ENCODE data around the gene TIAM1.

TIAM1 gene

DNA sequence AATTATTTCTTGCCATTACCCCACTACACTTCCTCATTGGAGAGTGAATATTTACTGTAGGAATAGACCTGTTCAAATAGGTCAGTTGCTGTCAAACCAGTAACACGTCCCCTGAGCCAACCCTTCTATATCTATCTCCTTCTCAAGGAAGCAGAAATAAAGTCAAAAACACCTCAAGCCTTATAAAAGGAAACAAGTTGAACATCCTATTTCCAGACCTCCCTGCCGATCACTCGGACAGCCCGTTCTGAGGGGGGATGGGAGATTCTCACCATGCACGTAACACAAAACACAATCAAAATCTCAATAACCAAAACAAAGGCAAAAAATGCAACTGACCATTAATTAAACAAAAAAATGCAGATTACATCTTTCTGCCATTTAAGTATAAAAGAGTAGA, 184.3 kb downstream of the TIAM1 start:
- DNase-seq = no peak

DNA sequence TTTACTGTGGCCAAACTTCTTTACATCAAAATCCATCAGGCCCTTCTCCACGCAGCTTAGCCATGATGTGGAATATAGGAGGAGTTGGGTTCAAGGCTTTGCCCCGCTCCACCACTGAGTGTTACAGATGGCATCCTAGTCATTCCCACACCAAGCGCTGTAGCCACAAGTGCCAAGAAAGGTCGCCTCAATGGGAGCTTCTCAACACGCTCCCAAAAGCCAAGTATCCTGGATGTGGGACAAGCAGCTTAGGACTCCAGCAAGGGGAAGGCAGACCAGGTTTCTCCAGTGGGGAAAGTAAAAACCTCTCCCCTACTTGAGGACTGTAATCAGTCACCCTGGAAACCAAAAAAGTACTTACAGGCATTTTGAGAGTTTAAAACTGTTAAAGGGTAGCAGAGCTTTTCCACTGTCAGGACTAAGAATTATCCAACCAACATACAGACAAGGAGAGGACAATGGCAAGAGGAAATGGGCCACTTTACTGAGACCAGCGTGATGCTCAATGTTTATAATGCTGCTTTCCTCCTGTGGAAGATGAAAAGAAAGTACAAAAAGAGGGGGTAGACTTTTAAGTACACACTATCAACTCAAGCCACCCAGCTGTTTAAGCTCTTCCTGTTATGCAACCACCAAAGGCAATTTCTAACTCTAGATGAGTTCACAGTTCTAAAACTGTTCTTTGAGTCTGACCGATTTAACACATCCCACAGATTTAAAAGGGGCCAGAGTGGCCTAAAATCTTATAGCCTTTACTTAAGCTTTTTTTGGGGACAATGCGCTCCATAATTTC, 185.1 kb downstream of the TIAM1 start:
- no peak for DNase-seq

- DNase-seq = no peak
Measured at GRCh38 chr21:31157756-31158155, 186.3 kb downstream of the TIAM1 start.

DNA sequence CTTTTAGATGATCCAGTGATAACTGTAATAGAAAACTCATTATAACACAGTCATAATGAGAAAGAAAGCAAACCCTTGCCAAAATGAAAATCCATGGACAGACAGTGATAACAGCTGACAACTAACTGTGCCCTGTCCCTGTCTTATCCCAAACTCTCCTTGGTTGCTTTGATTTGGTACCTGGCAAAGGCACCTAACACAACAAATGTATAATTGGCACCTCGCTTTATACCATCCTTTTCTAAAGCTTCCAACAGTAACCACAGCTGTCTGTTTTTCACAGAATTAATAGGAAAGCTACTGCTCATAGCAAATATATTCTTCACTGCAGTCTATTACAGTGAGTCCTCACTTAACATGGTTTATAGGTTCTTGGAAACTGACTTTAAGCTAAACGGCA, 187.4 kb downstream of the TIAM1 start:
- DNase-seq = no peak

GRCh38 chr21:31156169-31156568, 187.9 kb downstream of the TIAM1 start:
- no peak for DNase-seq

- DNase-seq = no peak
Measured at GRCh38 chr21:31151156-31152045, 192.7 kb downstream of the TIAM1 start.

- DNase-seq = no peak
Measured at GRCh38 chr21:31145274-31145673, 198.8 kb downstream of the TIAM1 start.

DNA sequence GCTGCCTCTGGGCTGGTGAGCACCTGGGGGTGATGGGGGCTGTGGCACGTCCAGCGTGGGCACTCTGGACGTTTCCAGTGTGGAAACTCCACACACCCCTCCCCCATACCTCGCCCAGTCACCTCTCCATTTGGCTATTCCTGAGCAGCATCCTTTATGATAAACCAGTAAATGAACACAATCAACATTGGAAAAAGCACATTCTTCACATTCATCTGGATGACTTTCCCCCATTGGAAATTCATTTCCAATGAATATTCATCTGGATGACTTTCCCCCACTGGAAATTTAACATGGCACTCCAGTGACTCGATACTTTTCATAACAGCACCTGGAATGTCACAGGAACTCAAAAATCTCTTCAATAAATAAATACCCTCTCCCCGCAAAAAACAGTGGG, 201.0 kb downstream of the TIAM1 start:
- DNase-seq = no peak

DNA sequence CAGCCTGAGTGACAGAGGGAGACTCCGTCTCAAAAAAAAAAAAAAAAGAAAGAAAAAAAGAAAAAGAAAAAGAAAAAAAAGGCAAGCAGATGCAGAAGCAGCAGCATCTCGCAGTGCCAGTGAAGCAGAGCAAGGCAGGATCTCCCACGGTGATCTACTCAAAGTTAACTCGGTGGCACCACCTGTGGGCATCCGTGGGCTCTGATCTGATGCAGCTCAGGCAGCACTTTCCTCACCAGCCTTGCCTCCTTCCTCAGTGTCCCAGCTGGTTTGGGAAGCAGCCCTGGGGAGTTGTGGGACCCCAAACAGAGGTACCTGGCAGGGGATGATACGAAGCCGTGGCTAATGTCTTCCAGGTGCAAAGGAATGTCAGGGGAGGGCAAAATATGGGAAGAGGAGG, 201.5 kb downstream of the TIAM1 start:
- peak in 1 of 2 experiments; percentile 40 for DNase-seq

GRCh38 chr21:31141389-31142000, 202.6 kb downstream of the TIAM1 start:
- DNase-seq = peak in 1 of 2 experiments; percentile 14

DNA sequence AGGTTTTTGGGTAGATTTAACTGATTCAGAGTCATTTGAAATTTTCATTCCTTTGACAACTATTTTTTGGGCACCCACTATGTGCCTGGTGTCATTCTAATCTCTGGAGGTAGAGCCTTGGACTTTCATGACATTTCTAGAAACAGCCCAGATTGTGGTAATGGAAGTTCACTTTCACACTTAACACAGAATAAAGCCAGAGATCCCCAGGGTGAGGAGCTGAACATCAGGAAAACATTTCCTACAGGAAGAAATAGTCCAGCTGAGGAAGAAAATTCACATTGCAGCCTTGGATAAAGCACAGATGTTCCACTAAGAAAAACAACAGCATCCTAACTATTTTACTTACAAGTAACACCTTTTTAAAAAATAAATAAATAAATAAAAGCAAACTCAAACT, 203.4 kb downstream of the TIAM1 start:
- no peak for DNase-seq

DNA sequence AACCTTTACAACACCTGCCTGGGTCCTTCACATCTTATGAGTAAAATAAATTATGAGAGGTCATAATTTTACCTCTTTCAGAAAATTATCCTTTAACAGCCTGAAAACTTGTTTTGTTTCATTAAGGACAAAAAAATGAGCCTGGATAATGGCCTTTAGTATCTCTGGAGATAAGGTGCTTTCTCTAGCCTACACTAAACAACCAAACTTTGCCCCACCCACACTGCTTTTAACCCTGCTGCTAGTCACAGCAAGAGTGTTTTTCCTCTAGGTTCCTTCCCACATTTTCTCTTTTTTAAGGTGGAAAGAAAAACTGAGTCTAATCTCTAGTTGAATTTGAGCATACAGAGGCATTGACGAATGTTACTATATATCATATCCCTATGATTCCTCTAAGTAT, 204.0 kb downstream of the TIAM1 start:
- no peak for DNase-seq

- no peak for DNase-seq
Measured at GRCh38 chr21:31137960-31138359, 206.1 kb downstream of the TIAM1 start.

DNA sequence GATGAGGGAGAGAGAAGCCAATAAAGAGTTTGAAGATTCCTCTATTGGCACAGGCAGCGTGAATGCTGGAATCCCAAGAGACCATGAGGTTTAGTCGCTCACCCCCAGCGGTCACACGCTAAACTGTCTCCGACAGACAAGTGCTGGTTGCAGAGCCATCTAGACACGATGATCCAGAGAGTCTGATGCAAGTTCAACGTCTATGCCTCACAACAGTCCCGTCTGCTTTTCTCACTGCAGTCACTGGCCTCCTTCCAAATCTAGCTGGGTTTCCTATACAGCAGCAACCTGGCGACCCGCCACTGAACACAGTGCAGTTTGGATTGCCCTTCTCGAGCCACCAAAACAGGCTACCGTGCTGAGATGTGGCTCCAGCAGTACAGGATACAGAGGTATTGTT, 207.2 kb downstream of the TIAM1 start:
- peak; percentile 19 to 64 for DNase-seq

DNA sequence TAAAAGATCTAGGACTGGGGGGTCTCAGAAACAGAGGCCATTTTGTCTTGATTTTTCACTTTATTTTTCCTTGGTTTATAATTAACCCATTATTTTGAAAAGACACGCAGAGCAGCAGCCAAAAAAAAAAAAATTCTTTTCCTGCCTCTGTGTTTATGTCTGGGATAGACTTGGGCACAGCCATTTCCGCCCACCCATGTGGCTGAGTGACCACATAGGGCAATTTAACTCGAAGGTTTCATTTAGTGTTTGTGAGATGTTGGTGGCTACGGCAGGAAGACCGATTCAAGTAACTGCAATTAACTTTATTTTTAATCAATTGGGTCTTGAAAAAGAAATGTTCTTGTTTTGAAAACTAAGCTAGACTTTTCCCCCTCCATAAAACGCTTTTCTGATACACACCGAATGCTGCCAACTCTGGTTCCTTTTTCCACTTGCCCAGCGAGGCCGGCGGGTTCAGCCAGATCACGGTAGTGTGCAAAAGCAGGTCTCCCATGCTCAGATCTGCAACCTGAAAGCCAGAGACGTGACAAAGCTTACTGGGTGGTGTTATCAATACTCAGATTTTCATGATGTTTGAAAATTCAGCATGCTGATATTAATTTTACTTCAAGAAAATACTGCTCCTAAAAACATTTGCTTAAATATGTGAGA, 208.4 kb downstream of the TIAM1 start:
- no peak for DNase-seq

DNA sequence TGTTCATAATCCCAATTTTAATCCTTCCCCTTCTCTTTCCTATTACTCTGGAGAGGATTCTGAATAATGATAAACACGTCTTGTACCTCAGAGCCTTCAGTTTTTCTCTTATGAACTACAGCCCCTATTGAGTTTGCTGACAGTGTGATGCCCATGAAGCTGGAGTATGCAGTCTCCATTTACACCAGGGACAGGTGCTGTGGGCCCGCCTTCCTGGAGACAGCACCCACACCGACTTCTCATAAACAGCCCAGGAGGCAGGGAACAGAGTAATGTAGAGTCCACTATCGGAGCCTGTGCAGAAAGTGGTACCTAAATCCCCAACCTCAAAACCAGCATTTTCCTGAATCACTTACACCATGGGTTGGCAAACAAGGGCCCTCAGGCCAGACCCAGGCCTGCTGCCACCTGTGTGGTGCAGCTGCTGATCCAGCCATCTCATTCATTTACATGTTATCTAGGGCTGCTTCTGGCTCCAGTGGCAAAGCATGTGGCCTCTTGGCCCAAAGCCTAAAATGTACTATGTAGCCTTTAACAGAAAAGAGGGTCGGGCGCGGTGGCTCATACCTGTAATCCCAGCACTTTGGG, 210.7 kb downstream of the TIAM1 start:
- DNase-seq = no peak

GRCh38 chr21:31132574-31133242, 211.4 kb downstream of the TIAM1 start:
- no peak for DNase-seq

DNA sequence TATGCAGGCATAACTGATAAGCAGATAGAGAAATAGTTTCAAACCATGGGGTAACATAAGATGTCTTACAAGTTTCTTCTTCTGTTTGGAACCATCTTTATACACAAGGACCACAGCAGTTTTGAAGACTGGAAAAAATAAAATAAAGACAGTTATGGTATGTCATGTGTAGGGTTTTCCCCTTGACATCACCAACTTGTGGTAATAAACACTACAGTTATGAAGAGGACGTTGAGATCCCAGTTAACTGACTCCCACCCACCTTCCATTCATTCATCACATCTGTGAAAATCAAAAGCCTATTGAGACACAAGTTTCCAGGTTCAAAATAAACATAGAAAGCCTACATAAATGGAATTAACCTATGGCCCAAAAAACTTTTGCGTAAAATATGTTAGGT, 213.2 kb downstream of the TIAM1 start:
- DNase-seq = no peak

DNA sequence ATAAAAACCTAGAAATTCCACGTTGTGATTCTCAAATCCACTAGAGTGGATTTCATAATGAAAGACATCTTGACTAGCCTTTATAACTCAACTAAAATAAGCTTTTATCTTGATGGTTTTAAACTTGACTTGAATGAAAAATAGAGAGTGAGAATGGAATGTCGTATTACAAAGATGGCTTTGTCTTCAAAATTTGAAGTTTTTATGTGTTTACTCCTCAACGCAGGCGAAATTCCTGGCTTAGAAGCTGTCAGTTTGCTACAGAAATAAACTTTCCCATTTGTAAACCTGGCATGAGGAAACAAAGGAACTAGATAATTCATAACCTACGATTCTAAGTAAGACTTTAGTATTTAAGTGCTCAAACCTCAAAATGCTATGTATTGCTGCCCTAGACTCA, 215.8 kb downstream of the TIAM1 start:
- DNase-seq = no peak

DNA sequence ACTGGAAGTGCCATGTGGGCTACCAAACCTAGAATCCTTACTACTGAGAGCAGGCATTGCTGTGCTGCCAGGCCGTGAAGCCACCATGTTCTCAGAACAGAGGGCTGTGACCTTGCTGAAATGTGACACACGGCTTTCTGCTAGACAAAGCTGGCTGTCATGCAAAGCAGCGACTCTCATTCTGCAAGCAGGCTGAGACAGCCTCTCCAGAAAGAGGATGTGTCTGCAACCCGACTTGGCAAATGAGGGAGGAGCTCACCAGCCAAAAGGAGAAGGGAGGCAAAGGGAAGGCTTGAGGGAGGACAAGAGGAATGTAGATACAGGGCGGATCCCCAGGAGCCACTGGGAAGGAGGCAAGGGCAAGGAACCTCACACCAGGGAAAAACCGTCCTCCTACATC, 220.1 kb downstream of the TIAM1 start:
- no peak for DNase-seq

DNA sequence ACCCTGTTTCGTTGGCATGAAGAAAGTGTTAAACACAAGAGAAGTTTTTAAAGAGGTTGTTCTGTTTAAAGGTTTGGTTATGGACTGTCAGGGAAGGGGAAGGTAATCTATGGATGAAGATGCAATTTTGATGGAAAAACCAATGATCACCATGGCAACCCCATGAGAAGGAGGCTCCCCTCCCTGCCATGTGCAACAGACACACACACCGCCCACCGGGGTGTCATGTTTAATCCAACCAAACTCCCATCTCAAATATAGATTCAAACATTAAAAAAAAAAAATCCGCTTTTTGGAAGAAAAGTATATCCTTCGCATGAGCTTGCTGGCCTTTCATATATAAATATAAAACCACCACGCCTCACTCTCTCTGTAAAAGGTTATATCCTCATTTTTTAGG, 224.9 kb downstream of the TIAM1 start:
- no peak for DNase-seq

Measured in SHP77 (cell line).